ENCODE results near the gene CLEC2A.
"Not testable (repeated sequence)": the region's sequence is repeated elsewhere in the genome, so short reads cannot be mapped to it uniquely, and the experiment has no call there.

The CLEC2A gene

DNA sequence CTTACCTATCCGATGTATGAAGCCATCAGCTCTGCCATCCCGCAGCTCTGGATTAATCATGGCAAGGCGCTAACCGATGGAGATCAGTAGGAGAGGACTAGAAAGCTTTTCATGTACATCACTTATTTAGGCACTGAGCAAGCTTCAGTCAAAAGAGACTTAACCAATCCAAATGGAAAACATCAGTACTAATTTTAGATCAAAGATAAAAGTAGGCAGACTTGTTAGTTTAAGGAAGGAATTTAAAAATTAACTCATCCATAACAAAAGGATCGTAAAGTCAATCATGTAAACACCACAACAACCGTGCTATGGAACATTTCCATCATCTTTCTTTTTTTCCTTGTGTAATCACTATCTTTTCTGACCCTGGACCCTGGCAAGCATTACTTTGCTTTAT is at the start of gene CLEC2A:
CLEC2A (minus strand) TSS at position 101 of the 400 bp plus-strand sequence; CDS start at position 60, 41 bp downstream.
- no peak for DNase-seq (ENCODE audit: low read depth, low spot score)

- DNase-seq (ENCODE audit: low read depth, low spot score): no peak
These were observed 48.0 kb upstream of the CLEC2A start for GRCh38 chr12:9980126-9980525.

DNA sequence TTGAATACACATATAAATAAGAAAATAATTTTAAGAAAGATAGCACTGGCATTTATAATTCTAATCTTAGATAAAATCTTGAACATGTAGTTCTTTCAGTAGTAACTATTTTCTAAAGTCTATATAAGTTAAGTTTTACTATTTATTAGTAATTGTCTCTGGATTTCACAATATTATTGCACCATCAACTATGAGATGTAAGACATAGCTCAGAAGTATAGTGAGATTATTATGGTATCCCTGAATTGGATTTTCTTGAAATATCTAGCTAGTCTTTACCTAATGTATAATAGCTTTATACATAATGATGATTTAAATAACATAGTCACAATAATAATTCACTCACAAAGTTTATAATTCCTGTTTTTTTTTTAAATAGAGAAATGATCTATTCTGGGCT is 45.7 kb upstream of the CLEC2A start:
- no peak for DNase-seq (ENCODE audit: low read depth, low spot score)

GRCh38 chr12:9976626-9977025 is 44.5 kb upstream of the CLEC2A start:
- not testable (repeated sequence) for DNase-seq (ENCODE audit: low read depth, low spot score)

DNA sequence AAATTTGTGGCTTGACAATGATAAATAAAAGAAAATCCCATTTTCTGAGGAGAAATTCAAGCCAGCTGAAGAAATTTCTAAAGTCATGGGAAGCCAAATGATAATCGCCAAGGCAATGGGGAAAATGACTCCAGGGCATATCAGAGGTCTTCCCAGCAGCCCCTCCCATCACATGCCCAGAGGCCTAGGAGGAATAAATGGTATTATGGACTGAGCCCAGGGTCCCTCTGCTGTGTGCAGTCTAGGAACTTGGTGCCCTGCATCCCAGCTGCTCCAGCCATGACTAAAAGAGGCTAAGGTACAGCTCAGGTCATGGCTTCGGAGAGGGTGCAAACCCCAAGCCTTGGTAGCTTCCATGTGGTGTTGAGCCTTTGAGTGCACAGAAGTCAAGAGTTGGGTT is 43.4 kb upstream of the CLEC2A start:
- no peak for DNase-seq (ENCODE audit: low read depth, low spot score)

- not testable (repeated sequence) for DNase-seq (ENCODE audit: low read depth, low spot score)
These were observed 42.6 kb upstream of the CLEC2A start for GRCh38 chr12:9974731-9975130.

DNA sequence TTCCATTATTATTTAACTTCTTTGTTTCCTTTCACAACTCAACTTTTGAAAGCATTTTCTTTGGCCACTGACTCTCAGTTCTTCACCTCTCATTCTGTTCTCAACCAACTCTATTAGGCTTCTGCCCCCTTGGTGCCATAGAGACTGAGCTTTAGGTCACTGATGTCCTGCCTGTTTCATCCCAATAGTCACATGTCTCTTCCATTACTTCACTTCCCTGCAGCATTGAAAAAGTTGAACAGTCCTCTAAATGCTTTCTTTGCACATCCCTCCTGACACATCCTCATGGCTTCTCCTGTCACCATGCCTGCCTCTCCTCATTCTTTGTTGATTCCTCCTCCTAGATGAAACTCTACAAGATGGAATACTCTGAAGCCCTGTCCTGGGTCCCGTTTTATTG is 41.8 kb upstream of the CLEC2A start:
- DNase-seq (ENCODE audit: low read depth, low spot score): no peak

GRCh38 chr12:9971181-9971580 is 39.0 kb upstream of the CLEC2A start, which contains the start of gene CLEC12A:
TSS of gene CLEC12A (plus strand) at chr12:9971409. CDS start at chr12:9971597, 188 bp downstream.
- no peak for DNase-seq (ENCODE audit: low read depth, low spot score)

- no peak for DNase-seq (ENCODE audit: low read depth, low spot score)
These were observed 37.5 kb upstream of the CLEC2A start for GRCh38 chr12:9969673-9970072.

GRCh38 chr12:9961901-9962300 is 29.7 kb upstream of the CLEC2A start:
- no peak for DNase-seq (ENCODE audit: low read depth, low spot score)

DNA sequence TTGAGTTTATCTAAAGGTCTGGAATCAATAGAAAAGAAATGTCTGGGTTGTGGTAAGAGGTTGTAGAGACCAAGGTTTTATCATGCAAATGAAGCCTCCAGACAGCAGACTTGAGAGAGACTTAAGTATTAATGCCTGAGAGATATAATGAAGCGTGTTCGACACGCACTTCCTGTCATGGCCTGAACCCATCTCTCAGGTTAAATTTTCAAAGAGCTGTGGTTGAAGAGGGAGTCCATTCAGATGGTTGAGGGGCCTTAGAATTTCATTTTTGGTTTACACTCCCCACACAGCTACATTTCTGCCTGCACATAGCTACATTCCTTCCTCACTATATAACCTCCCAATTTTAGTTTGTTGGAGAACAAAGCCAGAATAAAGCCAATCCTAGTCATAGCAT is 28.9 kb upstream of the CLEC2A start:
- no peak for DNase-seq (ENCODE audit: low read depth, low spot score)

GRCh38 chr12:9960590-9960989 is 28.4 kb upstream of the CLEC2A start:
- DNase-seq (ENCODE audit: low read depth, low spot score): no peak

GRCh38 chr12:9957834-9958233 is 25.7 kb upstream of the CLEC2A start:
- no peak for DNase-seq (ENCODE audit: low read depth, low spot score)

- DNase-seq (ENCODE audit: low read depth, low spot score): not testable (repeated sequence)
These were observed 21.0 kb upstream of the CLEC2A start for GRCh38 chr12:9952954-9953729.

GRCh38 chr12:9951026-9951675 is 19.0 kb upstream of the CLEC2A start:
- DNase-seq (ENCODE audit: low read depth, low spot score): no peak

DNA sequence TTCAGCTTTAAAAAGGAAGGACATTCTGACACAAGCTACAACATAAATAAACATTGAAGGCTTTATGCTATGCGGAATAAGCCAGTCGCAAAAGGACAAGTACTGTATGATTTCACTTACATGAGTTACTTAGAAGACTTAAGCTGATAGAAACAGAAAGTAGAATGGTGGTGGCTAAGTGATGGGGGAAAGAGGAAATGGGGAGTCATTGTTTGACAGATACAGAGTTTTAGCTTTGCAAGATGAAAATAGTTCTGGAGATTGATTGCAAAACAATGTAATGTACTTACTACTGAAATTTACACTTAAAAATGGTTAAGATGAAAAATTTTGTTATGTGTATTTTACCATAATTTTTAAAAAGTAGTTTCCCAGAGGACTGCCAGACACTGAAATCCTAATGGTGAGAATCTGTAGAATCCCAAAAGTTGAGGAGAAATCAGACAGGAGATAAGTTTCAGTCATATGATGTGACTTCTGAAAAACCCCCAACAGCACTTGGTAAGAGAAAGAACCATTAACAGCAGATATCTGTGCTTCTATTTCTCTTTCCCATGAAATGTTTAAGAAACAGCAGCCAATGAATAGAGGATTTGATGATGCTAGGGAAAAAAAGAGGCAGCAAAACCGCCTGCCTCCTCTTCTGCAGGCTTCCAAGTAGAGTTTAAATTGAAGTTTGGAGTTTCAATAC is 16.6 kb upstream of the CLEC2A start:
- no peak for DNase-seq (ENCODE audit: low read depth, low spot score)

DNA sequence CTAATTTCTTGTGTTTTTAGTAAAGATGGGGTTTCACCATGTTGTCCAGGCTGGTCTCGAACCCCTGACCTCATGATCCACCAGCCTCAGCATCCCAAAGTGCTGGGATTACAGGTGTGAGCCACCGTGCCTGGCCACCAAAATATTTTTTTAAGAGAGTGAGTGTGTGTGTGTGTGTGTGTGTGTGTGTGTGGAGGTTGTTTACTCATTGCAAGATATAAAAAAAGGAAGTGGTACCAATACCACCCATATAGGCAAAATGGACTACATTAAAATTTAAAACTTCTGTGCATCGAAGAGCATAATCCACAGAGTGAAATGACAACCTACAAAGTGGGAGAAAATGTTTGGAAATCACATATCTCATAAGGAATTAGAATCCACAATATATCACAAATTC is 15.5 kb upstream of the CLEC2A start:
- no peak for DNase-seq (ENCODE audit: low read depth, low spot score)

- DNase-seq (ENCODE audit: low read depth, low spot score): no peak
These were observed 12.2 kb upstream of the CLEC2A start for GRCh38 chr12:9944391-9944790.

GRCh38 chr12:9943240-9943639 is 11.1 kb upstream of the CLEC2A start:
- no peak for DNase-seq (ENCODE audit: low read depth, low spot score)

DNA sequence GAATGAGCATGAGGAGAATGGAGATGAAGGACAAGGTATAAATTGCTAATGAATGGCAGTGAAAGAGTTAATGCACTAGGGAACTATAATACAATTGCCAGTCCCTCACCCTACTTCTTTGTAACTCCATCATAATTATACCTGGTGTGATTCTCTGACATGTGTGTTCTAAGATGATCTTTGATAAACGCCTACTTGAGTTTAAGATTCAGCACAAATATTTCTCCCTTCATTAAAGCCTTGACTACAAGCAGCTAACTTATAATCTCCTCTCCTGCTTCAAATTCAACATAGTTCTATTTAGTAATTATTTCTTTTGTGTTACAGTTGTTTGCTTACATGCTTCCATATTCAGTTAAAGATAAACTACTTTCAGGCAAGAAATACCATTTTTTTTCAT is 9.7 kb upstream of the CLEC2A start:
- DNase-seq (ENCODE audit: low read depth, low spot score): no peak

- no peak for DNase-seq (ENCODE audit: low read depth, low spot score)
These were observed 8.2 kb upstream of the CLEC2A start for GRCh38 chr12:9940375-9940774.

DNA sequence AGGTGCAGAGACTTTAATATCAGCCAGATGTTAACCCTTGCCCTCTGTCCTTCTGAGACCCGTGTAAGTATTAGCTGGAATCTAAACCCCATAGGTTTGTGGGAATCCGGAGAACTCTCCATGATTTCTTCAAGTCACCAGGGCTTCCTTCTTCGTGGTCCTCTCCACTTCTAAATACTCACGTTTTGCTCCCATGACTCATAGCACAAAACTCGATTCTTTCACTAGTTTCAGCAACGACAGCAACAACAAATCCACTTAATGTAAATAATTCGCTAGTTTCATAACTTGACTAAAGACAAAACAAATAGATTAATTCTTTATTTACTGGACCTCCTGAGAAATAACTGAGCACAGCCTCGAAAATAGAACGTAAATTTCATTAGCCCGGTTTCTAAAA is 4.4 kb upstream of the CLEC2A start:
- no peak for DNase-seq (ENCODE audit: low read depth, low spot score)

- no peak for DNase-seq (ENCODE audit: low read depth, low spot score)
These were observed 2.9 kb upstream of the CLEC2A start for GRCh38 chr12:9935026-9935425.

Measured in brain pericyte (primary cell).